SK-N-SH (cell line): Measurements from ENCODE around the gene SERBP1. TPM values are rescaled to one million over a fixed set of nuclear protein-coding genes. Genes with fewer than 3 reads are reported as not detected.

Experiments used
- CTCF ChIA-PET: fragments of 300-600, 350-600 bp; formaldehyde crosslinking; extraction: SDS; loops from one replicate; lab custom pipeline; 2021; lab: Yijun Ruan, JAX
- POLR2A ChIA-PET: fragments of 350-600 bp; sonication (Branson Sonifier 250); formaldehyde crosslinking; extraction: SDS; loops from one replicate; lab custom pipeline; 2020; ENCODE audit warnings: antibody characterized with exemption, inconsistent platforms; lab: Yijun Ruan, JAX
- DNase-seq: peaks from one replicate; pipeline ENCODE4 v3.0.0; 2012
- H2AFZ ChIP-seq: fragments of 200-600 bp; sonication (generic); 2 replicates; pipeline ENCODE4 v1.8.1; 2016; ENCODE audit warnings: antibody characterized with exemption, mild to moderate bottlenecking, low read depth
- H3F3A ChIP-seq: fragments of 200-600 bp; sonication (generic); replicated peaks from 2 replicates; pipeline ENCODE3; 2016; ENCODE audit warnings: antibody characterized with exemption, mild to moderate bottlenecking; ENCODE audit not compliant: insufficient read depth
- H3K27ac ChIP-seq, 2 experiments: fragments of 200-500 bp in 1 of 2; fragments of 200-600 bp in 1 of 2; sonication (Bioruptor generic) in 1 of 2; sonication (generic), shearing (Covaris generic) in 1 of 2; 2 replicates each; pipeline versions ENCODE4 v1.5.1 to v1.6.1; 2014 to 2016; ENCODE audit warnings: low read depth in 2 of 2, inconsistent platforms in 1 of 2, low read length in 1 of 2, mild to moderate bottlenecking in 1 of 2, mixed read lengths in 1 of 2
- H3K27me3 ChIP-seq: fragments of 200-600 bp; sonication (generic), shearing (Covaris generic); 2 replicates; pipeline ENCODE4 v1.6.1; 2016; ENCODE audit warnings: mixed run types; ENCODE audit not compliant: insufficient read depth
- H3K36me3 ChIP-seq, 2 experiments: fragments of 200-500 bp in 1 of 2; fragments of 200-600 bp in 1 of 2; sonication (Bioruptor generic) in 1 of 2; sonication (generic) in 1 of 2; replicated peaks in 1 of 2; 2 replicates each; pipeline versions ENCODE3 to v1.5.1; 2014 to 2016; ENCODE audit warnings: low read length in 1 of 2, mild to moderate bottlenecking in 1 of 2; ENCODE audit not compliant: insufficient read depth in 2 of 2, control insufficient read depth in 1 of 2
- H3K4me1 ChIP-seq, 2 experiments: fragments of 200-500 bp in 1 of 2; fragments of 200-600 bp in 1 of 2; sonication (Bioruptor generic) in 1 of 2; sonication (generic), shearing (Covaris generic) in 1 of 2; 2 replicates each; pipeline versions ENCODE4 v1.5.1 to v1.6.1; 2014 to 2016; ENCODE audit warnings: low read depth in 1 of 2, low read length in 1 of 2, mixed run types in 1 of 2; ENCODE audit not compliant: insufficient read depth in 2 of 2, control insufficient read depth in 1 of 2
- H3K4me2 ChIP-seq: fragments of 200-600 bp; sonication (generic), shearing (Covaris generic); 2 replicates; pipeline ENCODE4 v1.6.1; 2017; ENCODE audit warnings: mixed run types
- H3K4me3 ChIP-seq, 2 experiments: fragments of 200-500 bp in 1 of 2; fragments of 200-600 bp in 1 of 2; sonication (Bioruptor generic) in 1 of 2; sonication (generic), shearing (Covaris generic) in 1 of 2; 2 replicates each; pipeline versions ENCODE4 v1.5.1 to v1.8.1; 2014 to 2016; ENCODE audit warnings: low read depth in 2 of 2, inconsistent platforms in 1 of 2, low read length in 1 of 2, mild to moderate bottlenecking in 1 of 2, mixed read lengths in 1 of 2, moderate library complexity in 1 of 2
- H3K79me2 ChIP-seq: fragments of 200-600 bp; sonication (generic); 2 replicates; pipeline ENCODE4 v1.8.1; 2017; ENCODE audit warnings: mild to moderate bottlenecking; ENCODE audit not compliant: insufficient read depth
- H3K9ac ChIP-seq: fragments of 200-600 bp; sonication (generic); 2 replicates; pipeline ENCODE4 v1.6.1; 2017; ENCODE audit warnings: mixed run types
- H3K9me2 ChIP-seq: fragments of 200-600 bp; sonication (generic); 2 replicates; pipeline ENCODE4 v1.6.1; 2017; ENCODE audit warnings: mixed run types
- H3K9me3 ChIP-seq: fragments of 200-600 bp; sonication (generic); 2 replicates; pipeline ENCODE4 v1.6.1; 2017; ENCODE audit warnings: mixed run types, mild to moderate bottlenecking, moderate library complexity
- H4K20me1 ChIP-seq: fragments of 200-600 bp; sonication (generic); 2 replicates; pipeline ENCODE4 v1.6.1; 2017; ENCODE audit warnings: mild to moderate bottlenecking, mixed run types; ENCODE audit not compliant: insufficient read depth
- EZH2phosphoT487 ChIP-seq: fragments of 200-600 bp; sonication (generic); IDR thresholded peaks from 2 replicates; pipeline ENCODE4 v1.6.1; 2017; ENCODE audit warnings: low read depth, mixed run types, mild to moderate bottlenecking, antibody characterized with exemption, moderate library complexity, borderline replicate concordance
- FOSL2 ChIP-seq: IDR thresholded peaks from 2 replicates; pipeline ENCODE4 v1.4.0; 2012; ENCODE audit warnings: low read depth, mild to moderate bottlenecking, moderate library complexity, borderline replicate concordance
- FOXM1 ChIP-seq: IDR thresholded peaks from 2 replicates; pipeline ENCODE4 v1.4.0; 2012; ENCODE audit warnings: low read depth, mild to moderate bottlenecking
- GABPA ChIP-seq: IDR thresholded peaks from 2 replicates; pipeline ENCODE4 v1.4.0; 2012; ENCODE audit warnings: low read depth, mild to moderate bottlenecking
- IRF3 ChIP-seq: fragments of 150-350 bp; IDR thresholded peaks from 2 replicates; pipeline ENCODE4 v1.6.1; 2016; ENCODE audit warnings: mild to moderate bottlenecking, low read depth, low read length
- MEF2A ChIP-seq: IDR thresholded peaks from 2 replicates; pipeline ENCODE4 v1.4.0; 2012; ENCODE audit warnings: low read depth, borderline replicate concordance
- NRF1 ChIP-seq: IDR thresholded peaks from 2 replicates; pipeline ENCODE4 v1.6.1; 2012; ENCODE audit warnings: low read depth, mild to moderate bottlenecking, low read length
- POLR2AphosphoS5 ChIP-seq: IDR thresholded peaks from 2 replicates; pipeline ENCODE4 v1.6.1; 2012; ENCODE audit warnings: low read depth, low read length
- RAD21 ChIP-seq: IDR thresholded peaks from 2 replicates; pipeline ENCODE4 v1.6.1; 2012; ENCODE audit warnings: mild to moderate bottlenecking, low read length
- RFX5 ChIP-seq: IDR thresholded peaks from 2 replicates; pipeline ENCODE4 v1.6.1; 2012; ENCODE audit warnings: mild to moderate bottlenecking, improper control_type of control experiment, low read length
- RXRA ChIP-seq: IDR thresholded peaks from 2 replicates; pipeline ENCODE4 v1.4.0; 2012; ENCODE audit warnings: low read depth, mild to moderate bottlenecking, borderline replicate concordance
- YY1 ChIP-seq: IDR thresholded peaks from 2 replicates; pipeline ENCODE4 v1.4.0; 2012; ENCODE audit warnings: low read depth, mild to moderate bottlenecking
- WGBS: methylation state at CpG from one replicate; pipeline ENCODE4 v1.1.6; 2017; ENCODE audit warnings: low lambda C conversion rate; 5-methylcytosine and 5-hydroxymethylcytosine counted together
- polyA plus RNA-seq, 3 experiments: library from polyadenylated mRNA; depleted of rRNA; stranded (reverse); fragments of >200 nt; gene quantifications; 2 replicates each; pipeline ENCODE4 v1.2.3, GENCODE V29; 2012
- TF ChIP-seq, protein P1 (sequence below): fragments of 200-600 bp; sonication (generic); IDR thresholded peaks from 2 replicates; pipeline ENCODE4 v1.6.1; 2017; ENCODE audit warnings: antibody characterized with exemption, mild to moderate bottlenecking, moderate library complexity
- TF ChIP-seq, protein P2 (sequence below): IDR thresholded peaks from 2 replicates; pipeline ENCODE4 v1.6.1; 2012; ENCODE audit warnings: mild to moderate bottlenecking, low read depth, low read length, moderate library complexity
- TF ChIP-seq, protein P3 (sequence below): IDR thresholded peaks from 2 replicates; pipeline ENCODE4 v1.4.0; 2012; ENCODE audit warnings: low read depth, borderline replicate concordance
- TF ChIP-seq, protein P4 (sequence below): IDR thresholded peaks from 2 replicates; pipeline ENCODE4 v1.4.0; 2012; ENCODE audit warnings: low read depth, borderline replicate concordance

Gene SERBP1
- polyA plus RNA-seq, 1 of the 3 experiments (the other 2 are of a cell fraction), result 194 TPM

DNA sequence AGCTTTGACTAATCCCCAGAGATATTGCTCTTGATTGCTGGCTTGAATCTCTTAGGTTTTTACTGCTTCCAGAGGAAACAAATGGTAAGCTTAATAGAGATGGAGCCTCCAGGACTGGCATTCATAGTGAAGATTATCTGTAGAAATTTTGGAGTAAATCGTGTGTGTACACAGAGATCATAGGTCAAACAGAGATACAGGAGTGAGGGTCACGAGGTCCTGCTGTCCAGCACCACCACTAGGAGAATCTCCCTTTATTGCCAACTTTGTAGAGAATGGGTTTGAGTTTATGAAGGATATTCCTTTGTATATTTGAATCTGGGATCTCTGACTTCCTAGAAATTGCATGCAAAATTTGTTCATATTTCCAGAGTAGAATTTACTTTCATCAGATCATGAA is 7.8 kb upstream of the SERBP1 start (continued):
- TF ChIP-seq, protein P1, sequence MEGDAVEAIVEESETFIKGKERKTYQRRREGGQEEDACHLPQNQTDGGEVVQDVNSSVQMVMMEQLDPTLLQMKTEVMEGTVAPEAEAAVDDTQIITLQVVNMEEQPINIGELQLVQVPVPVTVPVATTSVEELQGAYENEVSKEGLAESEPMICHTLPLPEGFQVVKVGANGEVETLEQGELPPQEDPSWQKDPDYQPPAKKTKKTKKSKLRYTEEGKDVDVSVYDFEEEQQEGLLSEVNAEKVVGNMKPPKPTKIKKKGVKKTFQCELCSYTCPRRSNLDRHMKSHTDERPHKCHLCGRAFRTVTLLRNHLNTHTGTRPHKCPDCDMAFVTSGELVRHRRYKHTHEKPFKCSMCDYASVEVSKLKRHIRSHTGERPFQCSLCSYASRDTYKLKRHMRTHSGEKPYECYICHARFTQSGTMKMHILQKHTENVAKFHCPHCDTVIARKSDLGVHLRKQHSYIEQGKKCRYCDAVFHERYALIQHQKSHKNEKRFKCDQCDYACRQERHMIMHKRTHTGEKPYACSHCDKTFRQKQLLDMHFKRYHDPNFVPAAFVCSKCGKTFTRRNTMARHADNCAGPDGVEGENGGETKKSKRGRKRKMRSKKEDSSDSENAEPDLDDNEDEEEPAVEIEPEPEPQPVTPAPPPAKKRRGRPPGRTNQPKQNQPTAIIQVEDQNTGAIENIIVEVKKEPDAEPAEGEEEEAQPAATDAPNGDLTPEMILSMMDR, result no peak
- TF ChIP-seq POLR2AphosphoS5 (no peak), YY1 (no peak), RAD21 (no peak), FOSL2 (no peak)

- Histone ChIP-seq H3K4me3 (no peak overlapping the region), H3K79me2 (no peaks in the 10 kb centered on the region), H3K4me1 (peaks cover 6 to 21% of the 10 kb centered on the region in 2 experiments), H3K4me2 (no peak overlapping the region), H3K27me3 (no peaks in the 10 kb centered on the region)
- no peak for DNase-seq
- WGBS, result 94% methylated on average over 4 of the region's 4 CpGs
- TF ChIP-seq RXRA (no peak), MEF2A (no peak), FOXM1 (no peak), IRF3 (no peak), RFX5 (no peak), NRF1 (no peak), EZH2phosphoT487 (no peak), GABPA (no peak)
- TF ChIP-seq, protein P2, sequence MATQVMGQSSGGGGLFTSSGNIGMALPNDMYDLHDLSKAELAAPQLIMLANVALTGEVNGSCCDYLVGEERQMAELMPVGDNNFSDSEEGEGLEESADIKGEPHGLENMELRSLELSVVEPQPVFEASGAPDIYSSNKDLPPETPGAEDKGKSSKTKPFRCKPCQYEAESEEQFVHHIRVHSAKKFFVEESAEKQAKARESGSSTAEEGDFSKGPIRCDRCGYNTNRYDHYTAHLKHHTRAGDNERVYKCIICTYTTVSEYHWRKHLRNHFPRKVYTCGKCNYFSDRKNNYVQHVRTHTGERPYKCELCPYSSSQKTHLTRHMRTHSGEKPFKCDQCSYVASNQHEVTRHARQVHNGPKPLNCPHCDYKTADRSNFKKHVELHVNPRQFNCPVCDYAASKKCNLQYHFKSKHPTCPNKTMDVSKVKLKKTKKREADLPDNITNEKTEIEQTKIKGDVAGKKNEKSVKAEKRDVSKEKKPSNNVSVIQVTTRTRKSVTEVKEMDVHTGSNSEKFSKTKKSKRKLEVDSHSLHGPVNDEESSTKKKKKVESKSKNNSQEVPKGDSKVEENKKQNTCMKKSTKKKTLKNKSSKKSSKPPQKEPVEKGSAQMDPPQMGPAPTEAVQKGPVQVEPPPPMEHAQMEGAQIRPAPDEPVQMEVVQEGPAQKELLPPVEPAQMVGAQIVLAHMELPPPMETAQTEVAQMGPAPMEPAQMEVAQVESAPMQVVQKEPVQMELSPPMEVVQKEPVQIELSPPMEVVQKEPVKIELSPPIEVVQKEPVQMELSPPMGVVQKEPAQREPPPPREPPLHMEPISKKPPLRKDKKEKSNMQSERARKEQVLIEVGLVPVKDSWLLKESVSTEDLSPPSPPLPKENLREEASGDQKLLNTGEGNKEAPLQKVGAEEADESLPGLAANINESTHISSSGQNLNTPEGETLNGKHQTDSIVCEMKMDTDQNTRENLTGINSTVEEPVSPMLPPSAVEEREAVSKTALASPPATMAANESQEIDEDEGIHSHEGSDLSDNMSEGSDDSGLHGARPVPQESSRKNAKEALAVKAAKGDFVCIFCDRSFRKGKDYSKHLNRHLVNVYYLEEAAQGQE, result no peak
- TF ChIP-seq, protein P1, result no peak
- TF ChIP-seq, protein P3, sequence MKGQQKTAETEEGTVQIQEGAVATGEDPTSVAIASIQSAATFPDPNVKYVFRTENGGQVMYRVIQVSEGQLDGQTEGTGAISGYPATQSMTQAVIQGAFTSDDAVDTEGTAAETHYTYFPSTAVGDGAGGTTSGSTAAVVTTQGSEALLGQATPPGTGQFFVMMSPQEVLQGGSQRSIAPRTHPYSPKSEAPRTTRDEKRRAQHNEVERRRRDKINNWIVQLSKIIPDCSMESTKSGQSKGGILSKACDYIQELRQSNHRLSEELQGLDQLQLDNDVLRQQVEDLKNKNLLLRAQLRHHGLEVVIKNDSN, result no peak
- TF ChIP-seq, protein P4, sequence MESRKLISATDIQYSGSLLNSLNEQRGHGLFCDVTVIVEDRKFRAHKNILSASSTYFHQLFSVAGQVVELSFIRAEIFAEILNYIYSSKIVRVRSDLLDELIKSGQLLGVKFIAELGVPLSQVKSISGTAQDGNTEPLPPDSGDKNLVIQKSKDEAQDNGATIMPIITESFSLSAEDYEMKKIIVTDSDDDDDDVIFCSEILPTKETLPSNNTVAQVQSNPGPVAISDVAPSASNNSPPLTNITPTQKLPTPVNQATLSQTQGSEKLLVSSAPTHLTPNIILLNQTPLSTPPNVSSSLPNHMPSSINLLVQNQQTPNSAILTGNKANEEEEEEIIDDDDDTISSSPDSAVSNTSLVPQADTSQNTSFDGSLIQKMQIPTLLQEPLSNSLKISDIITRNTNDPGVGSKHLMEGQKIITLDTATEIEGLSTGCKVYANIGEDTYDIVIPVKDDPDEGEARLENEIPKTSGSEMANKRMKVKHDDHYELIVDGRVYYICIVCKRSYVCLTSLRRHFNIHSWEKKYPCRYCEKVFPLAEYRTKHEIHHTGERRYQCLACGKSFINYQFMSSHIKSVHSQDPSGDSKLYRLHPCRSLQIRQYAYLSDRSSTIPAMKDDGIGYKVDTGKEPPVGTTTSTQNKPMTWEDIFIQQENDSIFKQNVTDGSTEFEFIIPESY, result no peak
- TF ChIP-seq, all 33 proteins: peak for 0
- ChIA-PET POLR2A (no interaction called here), CTCF (interaction anchor here (0.6 to 3.4 kb wide), 2 partner anchors 65 to 1922 kb away, joined by 3 to 14 read pairs; no protein-coding TSS in a partner anchor)
- H4K20me1 ChIP-seq, result no peaks in the 10 kb centered on the region
- no peak overlapping the region for H2AFZ ChIP-seq
- H3K9me3 ChIP-seq, result no peaks in the 10 kb centered on the region
- H3K27ac ChIP-seq, result no peak overlapping the region
- H3K36me3 ChIP-seq, result no peaks in the 10 kb centered on the region
- no peak overlapping the region for H3K9ac ChIP-seq
- H3K9me2 ChIP-seq, result no peaks in the 10 kb centered on the region
- peaks cover 4% of the 10 kb centered on the region for H3F3A ChIP-seq
These were observed 6.4 kb upstream of the SERBP1 start for GRCh38 chr1:67436511-67437055.
